Stimulated activated naive CD8-positive, alpha-beta T cell treated with anti-CD3 and anti-CD28 coated beads, Interleukin-15, amount 100 ng/mL, for 72 hours (primary cell): ENCODE results near the gene YLPM1.

Source experiments
- ATAC-seq: fragments of 150-1000 bp; cut with Tn5 transposase; 2 replicates; pipeline ENCODE4 v1.10.0; 2021; ENCODE audit warnings: mild to moderate bottlenecking, moderate library complexity
- DNase-seq, 2 donors: peaks; one replicate each; pipeline ENCODE4 v3.0.0; 2021 to 2022
- H3K27ac Mint-ChIP-seq, 2 donors: one replicate each; pipeline ENCODE4 v1.8.0; 2022; ENCODE audit warnings: mild to moderate bottlenecking in 2 of 2, mixed read lengths in 2 of 2, moderate library complexity in 2 of 2
- H3K27me3 Mint-ChIP-seq: one replicate; pipeline ENCODE4 v1.8.0; 2022; ENCODE audit warnings: mixed read lengths
- H3K4me1 Mint-ChIP-seq: one replicate; pipeline ENCODE4 v1.8.0; 2022; ENCODE audit warnings: mild to moderate bottlenecking, mixed read lengths
- H3K4me3 Mint-ChIP-seq, 2 donors: one replicate each; pipeline ENCODE4 v1.8.0; 2022; ENCODE audit warnings: mild to moderate bottlenecking in 2 of 2, mixed read lengths in 2 of 2, moderate library complexity in 1 of 2
- H3K9me3 Mint-ChIP-seq, 2 donors: one replicate each; pipeline ENCODE4 v1.8.0; 2022; ENCODE audit warnings: mixed read lengths in 2 of 2

The YLPM1 gene

DNA sequence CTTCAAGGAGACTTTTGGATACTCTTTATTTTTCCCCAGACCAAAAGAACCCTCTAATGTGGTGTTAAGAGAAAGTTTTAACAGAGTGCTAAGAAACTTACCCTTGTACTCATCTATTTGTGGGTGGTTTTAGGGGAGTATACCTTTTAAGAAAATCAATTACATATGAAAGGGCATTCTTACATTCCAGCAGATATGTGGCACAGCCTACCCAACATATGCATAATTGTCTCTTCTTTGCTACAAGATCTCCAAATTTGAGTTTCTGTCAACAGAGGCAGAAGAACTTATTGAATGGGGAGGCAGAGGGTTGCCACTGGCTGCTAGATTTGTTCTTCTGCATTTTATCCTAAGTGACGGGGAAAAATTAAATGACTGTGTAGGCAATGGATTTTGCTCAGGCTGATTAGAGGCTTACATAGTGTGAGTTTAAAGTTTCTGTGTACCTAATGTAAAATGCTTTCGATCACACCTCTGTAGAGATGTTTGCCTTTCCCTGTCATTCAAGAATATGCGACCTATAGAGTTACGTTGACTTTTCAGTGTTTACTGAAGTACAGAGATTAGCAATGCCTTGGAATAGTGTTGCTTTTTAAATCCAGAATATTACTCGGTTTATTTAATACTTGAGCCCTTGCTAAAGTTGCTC lies 58.3 kb downstream of the YLPM1 start:
- Mint-ChIP-seq H3K9me3 (no peaks in the 10 kb centered on the region), H3K27me3 (no peaks in the 10 kb centered on the region), H3K4me1 (peaks cover 7% of the 10 kb centered on the region), H3K27ac (no peak overlapping the region), H3K4me3 (no peak overlapping the region)
- no peak for DNase-seq
- ATAC-seq: no peak

DNA sequence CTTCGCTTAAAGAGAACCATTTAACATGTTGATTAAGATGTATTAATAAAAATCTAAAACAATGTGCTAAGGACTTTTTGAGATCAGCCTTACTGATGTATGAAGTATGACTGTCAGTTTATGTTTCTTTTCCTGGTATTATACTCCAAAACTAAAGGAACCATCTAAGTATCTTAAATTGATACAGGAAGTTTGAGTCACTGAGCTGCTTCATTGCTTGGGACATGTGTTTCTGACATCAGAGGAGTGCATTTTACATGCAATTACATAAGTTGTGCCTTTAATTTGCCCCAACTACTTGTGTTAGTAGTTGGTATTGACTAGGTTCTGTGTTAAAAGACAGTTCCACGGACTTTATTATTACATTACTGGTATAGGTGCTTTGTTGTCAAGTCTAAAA lies 61.9 kb downstream of the YLPM1 start:
- peak; percentile 64 for ATAC-seq
- no peaks in the 10 kb centered on the region for H3K27me3 Mint-ChIP-seq
- no peak for DNase-seq
- H3K9me3 Mint-ChIP-seq: no peaks in the 10 kb centered on the region
- H3K4me3 Mint-ChIP-seq: no peak overlapping the region
- peak overlapping the region in 1 of 2 donors; percentile 41 for H3K27ac Mint-ChIP-seq
- peaks cover 7% of the 10 kb centered on the region for H3K4me1 Mint-ChIP-seq

DNA sequence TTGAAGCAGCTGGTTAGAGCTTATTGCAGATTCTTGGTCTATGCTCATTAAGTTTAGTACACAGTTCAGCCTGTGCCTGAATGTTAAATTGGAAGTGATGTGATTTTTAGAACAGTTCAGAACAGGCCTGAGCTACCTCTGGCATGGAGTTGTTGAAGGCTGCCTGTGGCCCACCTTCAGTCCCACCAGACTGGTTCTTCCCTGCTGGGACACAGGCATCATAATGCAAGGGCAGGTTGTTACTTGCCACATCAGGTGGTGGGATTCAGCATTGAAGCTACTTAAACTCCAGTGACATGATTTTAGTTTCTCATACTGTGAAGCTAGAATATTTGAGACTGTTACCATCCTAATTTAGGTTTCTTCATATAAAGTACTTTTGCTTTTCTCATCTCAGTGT lies 63.5 kb downstream of the YLPM1 start:
- ATAC-seq: no peak
- Mint-ChIP-seq H3K27me3 (no peaks in the 10 kb centered on the region), H3K9me3 (no peaks in the 10 kb centered on the region), H3K4me3 (no peak overlapping the region), H3K4me1 (no peaks in the 10 kb centered on the region), H3K27ac (no peak overlapping the region)
- DNase-seq: no peak

DNA sequence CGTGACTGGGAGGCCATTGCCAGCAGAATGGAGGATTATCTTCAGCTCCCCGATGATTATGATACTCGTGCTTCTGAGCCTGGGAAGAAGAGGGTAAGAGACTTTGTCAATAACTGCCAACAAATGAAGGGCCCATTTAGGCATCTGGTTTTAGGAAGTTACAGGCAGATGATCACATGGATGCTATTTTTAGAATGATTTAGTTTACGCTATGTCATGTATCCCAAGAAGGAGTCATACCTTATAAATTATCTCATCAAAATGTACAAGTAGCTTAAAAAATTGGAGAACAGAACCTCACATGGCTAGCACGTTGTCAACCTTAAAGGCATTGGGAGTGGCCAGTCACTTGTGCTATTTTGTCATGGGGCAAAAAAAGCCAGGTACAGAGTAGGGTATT lies 66.1 kb downstream of the YLPM1 start:
- Mint-ChIP-seq H3K27ac (peak overlapping the region in 1 of 2 donors; percentile 31), H3K4me1 (peaks cover 2% of the 10 kb centered on the region), H3K9me3 (no peaks in the 10 kb centered on the region), H3K4me3 (no peak overlapping the region), H3K27me3 (no peaks in the 10 kb centered on the region)
- ATAC-seq (no peak), DNase-seq (no peak)

DNA sequence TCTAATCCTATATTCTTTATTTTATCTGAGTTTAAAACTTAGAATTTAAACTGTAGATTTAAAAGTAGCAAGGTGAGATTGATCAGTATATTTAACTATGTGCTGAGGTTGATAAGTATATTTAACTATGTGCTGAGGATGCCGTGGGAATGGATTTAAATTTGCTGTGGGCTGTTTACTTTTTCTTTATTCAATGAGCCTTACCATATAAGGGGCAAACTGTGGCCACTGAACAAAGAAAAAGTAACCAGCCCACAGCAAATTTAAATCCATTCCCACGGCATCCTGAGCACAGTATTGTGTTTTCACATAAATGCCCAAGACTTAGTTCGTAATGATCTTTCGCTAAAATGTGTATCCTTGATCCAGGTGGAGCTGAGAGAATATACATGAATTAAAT lies 69.7 kb downstream of the YLPM1 start:
- H3K4me3 Mint-ChIP-seq: no peak overlapping the region
- H3K27ac Mint-ChIP-seq: no peak overlapping the region
- ATAC-seq (no peak), DNase-seq (no peak)
- no peaks in the 10 kb centered on the region for H3K27me3 Mint-ChIP-seq
- peaks cover 37% of the 10 kb centered on the region for H3K4me1 Mint-ChIP-seq
- H3K9me3 Mint-ChIP-seq: no peaks in the 10 kb centered on the region

DNA sequence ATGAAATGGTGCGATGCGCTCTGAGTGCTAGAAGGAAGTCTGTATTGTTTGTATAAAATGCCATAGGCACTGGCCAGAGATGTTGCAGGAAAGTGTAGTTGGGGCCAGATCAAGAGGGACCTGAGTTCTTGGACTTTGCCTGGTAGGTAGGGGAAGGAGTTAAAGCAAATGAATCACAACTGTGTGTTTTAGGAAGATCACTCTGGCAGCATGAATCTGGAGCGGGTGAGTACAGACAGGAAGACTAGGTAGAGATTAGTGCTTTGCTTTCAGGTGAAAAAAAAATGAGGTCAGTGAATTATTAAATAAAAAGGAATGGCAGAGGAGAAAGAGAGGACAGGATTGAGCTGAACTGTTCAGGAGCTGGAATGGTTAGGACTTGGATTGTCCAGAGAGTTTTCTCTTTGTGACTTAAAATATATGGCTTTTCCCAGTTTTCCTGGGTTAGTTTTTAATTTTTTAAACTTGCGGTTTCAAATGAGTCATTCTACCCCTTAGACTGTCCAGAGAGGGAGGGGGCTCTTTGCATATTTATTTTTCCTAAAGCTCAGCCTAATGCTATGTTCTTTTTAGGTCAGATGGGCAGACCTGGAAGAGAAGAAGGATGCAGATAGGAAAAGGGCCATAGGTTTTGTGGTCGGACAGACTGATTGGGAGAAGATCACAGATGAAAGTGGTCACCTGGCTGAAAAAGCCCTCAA lies 71.7 kb downstream of the YLPM1 start:
- peaks cover 54% of the 10 kb centered on the region for H3K4me1 Mint-ChIP-seq
- H3K4me3 Mint-ChIP-seq: peak overlapping the region in 1 of 2 donors; percentile 8

DNA sequence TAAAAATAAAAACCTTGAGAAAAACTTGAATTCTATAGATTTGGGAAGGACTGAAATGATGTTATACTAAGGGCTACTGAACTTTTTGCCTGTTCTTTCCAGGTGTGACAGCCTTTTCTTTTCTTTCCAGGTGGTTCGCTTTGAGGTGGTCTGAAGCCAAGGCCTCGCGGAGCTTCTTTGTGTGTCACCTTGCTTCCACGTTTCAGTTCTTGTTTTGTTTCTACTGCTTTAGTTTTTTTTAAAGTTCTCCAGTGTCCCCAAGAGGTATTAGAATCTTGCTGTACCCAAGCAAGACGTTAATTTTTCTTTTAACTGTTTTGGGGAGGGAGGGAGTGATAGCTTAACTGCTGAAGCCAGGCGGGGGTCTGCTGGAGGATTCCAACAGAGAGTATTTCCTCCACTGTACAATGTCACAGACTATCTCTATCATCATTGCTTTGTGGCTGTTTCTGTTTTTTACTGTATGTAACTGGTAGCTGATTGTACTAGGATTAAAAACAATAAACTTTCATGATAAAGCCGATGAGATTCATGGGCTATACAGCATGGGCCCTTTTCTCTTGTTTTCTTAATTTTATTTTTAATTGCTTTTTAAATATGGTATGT lies 72.6 kb downstream of the YLPM1 start:
- ATAC-seq: peak; percentile 26
- Mint-ChIP-seq H3K27ac (peak overlapping the region; percentile 92 to 94), H3K4me1 (peaks cover 63% of the 10 kb centered on the region), H3K9me3 (no peaks in the 10 kb centered on the region), H3K27me3 (no peaks in the 10 kb centered on the region), H3K4me3 (peak overlapping the region; percentile 67 to 81)
- no peak for DNase-seq

More for the DNA sequence above, 71.7 kb downstream of the YLPM1 start:
- ATAC-seq (no peak), DNase-seq (no peak)
- no peaks in the 10 kb centered on the region for H3K27me3 Mint-ChIP-seq
- peak overlapping the region; percentile 1 to 35 for H3K27ac Mint-ChIP-seq
- no peaks in the 10 kb centered on the region for H3K9me3 Mint-ChIP-seq

DNA sequence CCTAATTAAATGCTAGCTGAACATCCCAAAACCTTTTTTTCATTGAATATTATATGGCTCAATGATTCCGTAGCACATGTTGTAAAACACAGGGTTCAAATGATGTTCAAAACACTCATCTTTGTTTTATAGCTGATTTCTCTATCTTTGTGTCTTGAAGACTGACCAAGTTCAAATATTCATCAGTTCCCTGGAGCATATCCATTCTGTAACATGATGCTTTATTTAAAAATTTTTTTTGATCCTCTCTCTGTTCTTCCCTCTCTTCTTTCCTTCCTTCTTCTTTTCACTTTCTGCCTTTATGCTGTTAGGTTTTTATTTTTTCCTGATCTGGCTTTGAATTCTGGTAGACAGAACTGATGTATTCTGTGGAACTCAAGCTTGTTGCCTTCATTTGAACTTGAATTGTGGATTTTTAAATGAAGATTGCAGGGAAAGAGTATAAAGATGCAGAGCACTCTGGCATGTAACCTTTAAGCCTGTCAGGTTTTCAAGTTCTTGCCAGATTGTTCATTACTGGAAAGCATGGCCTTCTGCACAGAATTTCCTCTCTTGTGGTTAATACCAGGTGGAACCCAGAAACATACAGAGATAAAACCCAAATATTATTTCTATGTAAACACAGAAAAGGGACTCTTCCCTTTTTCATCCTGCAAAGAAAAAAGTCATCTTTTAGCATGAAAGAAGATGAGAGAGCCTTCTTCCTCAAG lies 73.3 kb downstream of the YLPM1 start:
- Mint-ChIP-seq H3K27me3 (no peaks in the 10 kb centered on the region), H3K4me1 (peaks cover 69% of the 10 kb centered on the region), H3K9me3 (no peaks in the 10 kb centered on the region), H3K27ac (peak overlapping the region; percentile 14 to 90), H3K4me3 (peak overlapping the region; percentile 56 to 81)
- ATAC-seq (no peak), DNase-seq (no peak)

DNA sequence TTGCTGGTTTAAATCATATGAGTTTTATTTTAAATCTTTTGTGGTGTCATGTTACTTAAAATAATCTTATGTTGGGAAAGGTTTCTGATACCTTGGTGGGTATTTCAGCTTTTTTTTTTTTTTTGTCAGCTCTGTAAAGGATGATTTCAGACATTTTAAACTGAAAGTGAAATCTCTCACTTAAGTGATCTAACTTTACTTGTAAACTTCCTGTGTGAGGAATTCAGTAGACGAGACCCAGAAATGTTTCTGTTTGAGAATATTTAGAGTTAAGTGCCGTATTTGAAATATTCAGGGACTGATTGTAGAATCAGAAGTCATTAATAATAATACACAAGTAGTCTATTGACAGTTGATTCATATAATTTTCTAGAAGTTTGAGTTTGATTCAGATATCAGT lies 75.0 kb downstream of the YLPM1 start:
- no peaks in the 10 kb centered on the region for H3K27me3 Mint-ChIP-seq
- peaks cover 83% of the 10 kb centered on the region for H3K4me1 Mint-ChIP-seq
- H3K27ac Mint-ChIP-seq: peak overlapping the region; percentile 83 to 91
- peak overlapping the region; percentile 76 to 81 for H3K4me3 Mint-ChIP-seq
- H3K9me3 Mint-ChIP-seq: no peaks in the 10 kb centered on the region
- DNase-seq (no peak), ATAC-seq (no peak)

DNA sequence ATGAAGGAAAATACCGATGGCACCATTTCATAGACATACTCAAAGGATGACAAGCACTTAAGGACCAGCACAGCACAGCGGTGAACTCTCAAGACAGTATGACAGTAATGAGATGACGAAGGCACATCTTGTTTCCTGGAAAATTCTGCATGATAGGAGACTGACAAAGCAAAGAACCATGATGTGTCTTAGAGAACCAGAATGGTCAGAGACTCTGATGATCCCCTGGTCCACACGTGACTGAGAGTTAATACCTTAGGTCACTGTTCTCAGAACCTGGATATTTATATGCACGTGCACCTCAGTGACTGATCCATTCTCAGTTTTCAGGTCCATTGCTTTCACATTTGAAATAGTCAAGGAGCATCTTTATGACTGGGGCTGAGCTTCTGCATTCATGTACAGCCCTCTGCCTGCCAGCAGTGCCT lies 77.5 kb downstream of the YLPM1 start:
- Mint-ChIP-seq H3K9me3 (no peaks in the 10 kb centered on the region), H3K27me3 (no peaks in the 10 kb centered on the region), H3K4me1 (peaks cover 81% of the 10 kb centered on the region), H3K27ac (peak overlapping the region in 1 of 2 donors; percentile 6), H3K4me3 (peak overlapping the region; percentile 68 to 69)
- ATAC-seq (peak; percentile 55), DNase-seq (peak in 1 of 2 donors; percentile 15)

DNA sequence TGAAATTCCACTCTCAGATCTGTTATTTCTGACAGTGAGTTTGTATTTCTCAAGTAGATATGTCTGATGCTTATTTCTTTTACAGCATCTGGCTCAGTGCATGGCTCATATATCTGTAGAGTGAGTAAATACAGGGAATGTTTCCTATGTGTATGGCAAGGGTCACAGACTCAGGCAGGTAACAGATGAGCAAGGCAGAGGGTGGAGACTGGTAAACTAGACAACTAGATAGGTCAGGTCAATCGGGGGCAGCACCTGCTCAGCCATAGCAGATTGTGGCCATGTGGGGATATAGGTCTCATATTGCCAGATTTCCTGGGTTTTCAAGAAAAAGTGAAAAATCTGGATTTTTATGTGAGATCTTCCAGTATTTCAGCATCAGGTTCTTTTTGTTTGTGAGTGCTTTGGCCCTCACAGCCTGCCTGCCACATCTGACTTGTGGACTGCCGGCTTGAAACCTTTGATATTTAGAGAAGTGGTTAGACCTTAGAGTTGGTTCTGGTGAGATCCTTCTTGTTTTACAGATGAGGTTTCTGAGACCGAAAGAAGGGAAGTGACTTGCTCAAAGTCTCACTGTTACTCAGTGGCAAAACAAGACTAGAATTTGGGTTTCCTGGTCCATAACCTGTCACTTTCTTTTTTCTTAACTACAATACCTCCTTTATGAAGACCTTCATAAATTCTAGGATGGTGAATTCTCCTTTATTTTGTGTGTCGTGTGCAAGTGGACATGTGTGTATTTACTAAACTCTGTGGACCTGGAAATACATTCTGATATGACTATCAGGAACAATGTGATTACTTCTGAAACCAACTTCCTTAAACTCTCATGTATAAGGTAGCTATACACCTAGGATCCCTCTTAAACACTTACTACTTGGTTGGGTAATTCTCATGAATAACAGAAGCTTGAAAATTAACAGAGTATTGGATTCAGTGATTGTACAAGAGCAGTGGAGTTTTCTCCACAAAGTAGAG lies 78.4 kb downstream of the YLPM1 start:
- no peaks in the 10 kb centered on the region for H3K27me3 Mint-ChIP-seq
- peak; percentile 95 for ATAC-seq
- peak overlapping the region; percentile 68 to 69 for H3K4me3 Mint-ChIP-seq
- H3K4me1 Mint-ChIP-seq: peaks cover 81% of the 10 kb centered on the region
- H3K27ac Mint-ChIP-seq: peak overlapping the region; percentile 2 to 55
- H3K9me3 Mint-ChIP-seq: no peaks in the 10 kb centered on the region
- DNase-seq: peak; percentile 35 to 62

DNA sequence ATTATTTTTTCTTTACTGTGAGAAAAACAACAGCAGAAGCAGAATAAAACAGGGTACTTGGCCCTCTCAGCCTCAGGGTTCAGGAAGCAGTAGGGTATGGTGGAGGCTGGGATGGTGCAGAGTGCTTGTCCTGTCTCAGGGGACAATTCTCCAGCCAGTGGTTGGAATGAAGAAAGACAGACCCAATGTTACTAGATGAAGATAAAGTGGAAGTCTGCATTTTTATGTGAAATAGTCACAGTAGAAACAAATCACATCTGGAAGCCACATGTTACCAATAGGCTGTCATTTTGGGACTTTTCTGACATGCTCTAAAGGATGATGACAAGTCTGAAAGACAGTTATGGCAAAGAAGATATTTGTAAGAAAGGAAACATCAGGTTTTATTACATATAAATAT lies 80.5 kb downstream of the YLPM1 start:
- Mint-ChIP-seq H3K27ac (no peak overlapping the region), H3K4me3 (no peak overlapping the region), H3K4me1 (peaks cover 72% of the 10 kb centered on the region), H3K27me3 (no peaks in the 10 kb centered on the region), H3K9me3 (no peaks in the 10 kb centered on the region)
- ATAC-seq (no peak), DNase-seq (no peak)

DNA sequence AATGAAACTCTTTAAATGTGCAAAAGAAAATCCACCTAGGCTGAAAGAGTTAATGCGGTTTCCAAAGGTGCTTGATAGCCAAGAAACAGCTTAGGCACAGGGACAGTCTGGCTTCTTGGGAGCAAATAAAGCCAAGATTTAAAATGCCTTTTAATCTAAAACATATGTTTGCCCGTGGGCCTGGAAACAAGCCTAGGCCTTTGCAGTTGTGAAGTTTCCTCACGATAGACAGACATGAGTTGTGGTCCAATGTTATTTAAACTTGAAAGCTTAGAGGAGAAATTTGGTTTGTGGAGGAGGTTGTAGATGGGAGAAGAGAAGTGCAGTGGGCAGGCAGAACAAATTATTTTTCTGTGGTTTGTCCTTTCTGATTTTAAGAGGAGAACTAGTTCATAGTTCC lies 83.1 kb downstream of the YLPM1 start:
- ATAC-seq (no peak), DNase-seq (no peak)
- no peak overlapping the region for H3K27ac Mint-ChIP-seq
- H3K4me3 Mint-ChIP-seq: no peak overlapping the region
- H3K27me3 Mint-ChIP-seq: no peaks in the 10 kb centered on the region
- no peaks in the 10 kb centered on the region for H3K9me3 Mint-ChIP-seq
- H3K4me1 Mint-ChIP-seq: peaks cover 50% of the 10 kb centered on the region

DNA sequence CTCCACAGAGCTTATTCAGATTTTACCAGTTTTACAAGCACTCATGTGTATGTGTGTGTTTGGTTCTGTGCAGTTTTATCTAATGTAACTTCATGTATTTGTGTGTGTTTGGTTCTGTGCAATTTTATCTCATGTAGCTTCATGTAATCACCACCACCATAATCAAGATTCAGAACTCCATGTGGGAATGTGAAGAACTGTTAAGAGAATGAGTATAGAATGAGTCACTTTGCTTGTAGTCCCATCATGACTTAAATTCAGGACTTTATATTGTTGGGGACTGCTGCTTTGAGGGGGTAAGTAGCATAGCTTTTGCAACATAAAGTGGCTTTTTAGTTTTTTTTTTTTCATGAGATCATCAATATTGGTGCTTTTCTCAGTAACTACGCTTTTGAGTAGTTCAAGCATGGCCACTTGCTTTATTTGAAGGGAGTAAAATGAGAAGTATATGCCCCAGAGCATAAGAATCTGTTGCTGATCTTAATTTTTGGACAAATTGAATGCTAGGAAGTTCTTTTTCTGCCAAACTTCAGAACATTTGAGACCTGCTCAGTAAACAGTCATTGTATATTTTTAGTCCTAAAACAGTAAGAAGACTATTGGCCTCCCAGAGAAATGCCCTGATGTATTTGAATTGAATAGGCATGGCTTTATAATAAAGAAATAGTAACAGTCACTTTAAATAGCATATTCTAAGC lies 84.0 kb downstream of the YLPM1 start:
- no peaks in the 10 kb centered on the region for H3K9me3 Mint-ChIP-seq
- H3K4me1 Mint-ChIP-seq: peaks cover 41% of the 10 kb centered on the region
- H3K27ac Mint-ChIP-seq: no peak overlapping the region
- DNase-seq: no peak
- no peak for ATAC-seq
- H3K4me3 Mint-ChIP-seq: no peak overlapping the region
- H3K27me3 Mint-ChIP-seq: no peaks in the 10 kb centered on the region
